ENCODE results near the gene ASIC5.

Gene ASIC5, protein sequence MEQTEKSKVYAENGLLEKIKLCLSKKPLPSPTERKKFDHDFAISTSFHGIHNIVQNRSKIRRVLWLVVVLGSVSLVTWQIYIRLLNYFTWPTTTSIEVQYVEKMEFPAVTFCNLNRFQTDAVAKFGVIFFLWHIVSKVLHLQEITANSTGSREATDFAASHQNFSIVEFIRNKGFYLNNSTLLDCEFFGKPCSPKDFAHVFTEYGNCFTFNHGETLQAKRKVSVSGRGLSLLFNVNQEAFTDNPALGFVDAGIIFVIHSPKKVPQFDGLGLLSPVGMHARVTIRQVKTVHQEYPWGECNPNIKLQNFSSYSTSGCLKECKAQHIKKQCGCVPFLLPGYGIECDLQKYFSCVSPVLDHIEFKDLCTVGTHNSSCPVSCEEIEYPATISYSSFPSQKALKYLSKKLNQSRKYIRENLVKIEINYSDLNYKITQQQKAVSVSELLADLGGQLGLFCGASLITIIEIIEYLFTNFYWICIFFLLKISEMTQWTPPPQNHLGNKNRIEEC

DNA sequence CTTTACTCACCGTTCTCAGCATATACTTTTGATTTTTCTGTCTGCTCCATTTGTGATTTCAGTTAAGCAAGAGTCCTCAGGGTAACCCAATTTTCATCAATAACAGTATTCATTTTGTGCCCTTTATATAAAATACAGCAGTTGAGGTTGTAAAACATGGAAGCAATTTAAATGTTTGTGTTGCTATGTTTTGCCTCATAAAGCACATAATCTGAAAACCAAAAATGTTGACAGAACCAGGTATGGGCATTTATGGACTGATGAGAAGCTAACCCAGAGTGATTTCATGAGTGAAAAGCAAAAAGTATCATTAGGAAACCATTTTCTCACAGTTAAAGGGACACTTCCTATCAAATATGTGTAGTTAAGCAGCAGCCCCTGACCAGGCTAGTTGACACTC, at the start of gene ASIC5:
TSS of gene ASIC5 (minus strand) at position 101 of the 400 bp plus-strand sequence. CDS start at position 50, 51 bp downstream.
- no peaks in the 10 kb centered on the region for H3K36me3 ChIP-seq (ENCODE audit: control insufficient read depth, insufficient read depth, low read length)
- H3K27me3 ChIP-seq (ENCODE audit: control insufficient read depth, insufficient read depth, low read length): no peaks in the 10 kb centered on the region
- peaks cover 20% of the 10 kb centered on the region for H3K9me3 ChIP-seq (ENCODE audit: control insufficient read depth, insufficient read depth, low read depth, low read length)

DNA sequence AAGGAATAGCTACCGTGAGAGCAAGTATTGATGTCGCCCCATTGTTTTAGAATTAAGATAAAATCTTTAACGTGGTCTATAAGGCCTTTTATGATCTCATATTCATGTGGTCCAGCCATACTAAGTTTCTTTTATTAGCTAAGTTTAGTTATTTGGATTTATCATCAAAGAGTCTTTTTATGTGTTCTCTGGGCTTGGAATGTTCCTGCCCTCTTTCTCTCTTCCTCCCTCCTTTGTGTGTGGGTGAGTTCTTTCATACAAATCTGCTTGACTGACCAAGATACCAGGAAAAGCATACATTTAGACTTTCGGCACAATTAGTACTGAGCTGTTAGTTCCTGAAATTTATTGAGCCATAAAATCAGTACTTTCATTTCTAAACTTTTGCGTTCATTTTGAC, 48.7 kb upstream of the ASIC5 start:
- Histone ChIP-seq H3K27me3 (ENCODE audit: control insufficient read depth, insufficient read depth, low read length) (no peaks in the 10 kb centered on the region), H3K4me1 (ENCODE audit: control insufficient read depth, insufficient read depth, low read length) (no peaks in the 10 kb centered on the region), H3K4me3 (ENCODE audit: low read depth, low read length) (no peak overlapping the region), H3K9me3 (ENCODE audit: control insufficient read depth, insufficient read depth, low read depth, low read length) (no peaks in the 10 kb centered on the region), H3K9ac (ENCODE audit: low read length) (no peak overlapping the region), H3K27ac (ENCODE audit: low read depth, low read length) (no peak overlapping the region), H3K36me3 (ENCODE audit: control insufficient read depth, insufficient read depth, low read length) (no peaks in the 10 kb centered on the region)

More for the DNA sequence above, at the start of gene ASIC5:
- Histone ChIP-seq H3K4me1 (ENCODE audit: control insufficient read depth, insufficient read depth, low read length) (no peaks in the 10 kb centered on the region), H3K4me3 (ENCODE audit: low read depth, low read length) (no peak within 1 kb of the TSS), H3K27ac (ENCODE audit: low read depth, low read length) (no peak within 1 kb of the TSS), H3K9ac (ENCODE audit: low read length) (no peak within 1 kb of the TSS)

DNA sequence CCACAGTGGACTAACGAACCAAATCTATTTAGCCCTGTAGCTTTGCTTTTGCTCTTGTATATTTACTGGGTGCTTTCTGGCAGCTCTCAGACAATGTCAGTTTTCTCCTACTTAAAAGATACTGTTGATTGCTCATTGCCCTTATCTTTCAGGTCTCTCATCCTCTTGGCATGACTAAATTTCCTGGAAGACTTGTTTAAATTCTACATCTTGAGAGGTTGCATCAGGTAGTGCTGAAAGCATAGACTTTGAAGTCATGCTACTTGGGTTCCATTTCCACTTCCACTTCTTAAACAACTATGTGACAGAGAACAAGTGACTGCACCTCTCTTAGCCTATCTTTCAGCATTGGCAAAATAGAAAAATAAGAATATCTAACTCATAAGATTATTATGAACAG, 45.8 kb upstream of the ASIC5 start:
- Histone ChIP-seq H3K27ac (ENCODE audit: low read depth, low read length) (no peak overlapping the region), H3K4me3 (ENCODE audit: low read depth, low read length) (no peak overlapping the region), H3K36me3 (ENCODE audit: control insufficient read depth, insufficient read depth, low read length) (no peaks in the 10 kb centered on the region), H3K9me3 (ENCODE audit: control insufficient read depth, insufficient read depth, low read depth, low read length) (no peaks in the 10 kb centered on the region), H3K4me1 (ENCODE audit: control insufficient read depth, insufficient read depth, low read length) (no peaks in the 10 kb centered on the region), H3K9ac (ENCODE audit: low read length) (no peak overlapping the region), H3K27me3 (ENCODE audit: control insufficient read depth, insufficient read depth, low read length) (no peaks in the 10 kb centered on the region)

- H3K4me1 ChIP-seq (ENCODE audit: control insufficient read depth, insufficient read depth, low read length): no peaks in the 10 kb centered on the region
- no peak overlapping the region for H3K9ac ChIP-seq (ENCODE audit: low read length)
- no peak overlapping the region for H3K4me3 ChIP-seq (ENCODE audit: low read depth, low read length)
- no peaks in the 10 kb centered on the region for H3K27me3 ChIP-seq (ENCODE audit: control insufficient read depth, insufficient read depth, low read length)
- H3K9me3 ChIP-seq (ENCODE audit: control insufficient read depth, insufficient read depth, low read depth, low read length): no peaks in the 10 kb centered on the region
- no peak overlapping the region for H3K27ac ChIP-seq (ENCODE audit: low read depth, low read length)
- no peaks in the 10 kb centered on the region for H3K36me3 ChIP-seq (ENCODE audit: control insufficient read depth, insufficient read depth, low read length)
These were observed 43.6 kb upstream of the ASIC5 start for GRCh38 chr4:155909615-155910226.

DNA sequence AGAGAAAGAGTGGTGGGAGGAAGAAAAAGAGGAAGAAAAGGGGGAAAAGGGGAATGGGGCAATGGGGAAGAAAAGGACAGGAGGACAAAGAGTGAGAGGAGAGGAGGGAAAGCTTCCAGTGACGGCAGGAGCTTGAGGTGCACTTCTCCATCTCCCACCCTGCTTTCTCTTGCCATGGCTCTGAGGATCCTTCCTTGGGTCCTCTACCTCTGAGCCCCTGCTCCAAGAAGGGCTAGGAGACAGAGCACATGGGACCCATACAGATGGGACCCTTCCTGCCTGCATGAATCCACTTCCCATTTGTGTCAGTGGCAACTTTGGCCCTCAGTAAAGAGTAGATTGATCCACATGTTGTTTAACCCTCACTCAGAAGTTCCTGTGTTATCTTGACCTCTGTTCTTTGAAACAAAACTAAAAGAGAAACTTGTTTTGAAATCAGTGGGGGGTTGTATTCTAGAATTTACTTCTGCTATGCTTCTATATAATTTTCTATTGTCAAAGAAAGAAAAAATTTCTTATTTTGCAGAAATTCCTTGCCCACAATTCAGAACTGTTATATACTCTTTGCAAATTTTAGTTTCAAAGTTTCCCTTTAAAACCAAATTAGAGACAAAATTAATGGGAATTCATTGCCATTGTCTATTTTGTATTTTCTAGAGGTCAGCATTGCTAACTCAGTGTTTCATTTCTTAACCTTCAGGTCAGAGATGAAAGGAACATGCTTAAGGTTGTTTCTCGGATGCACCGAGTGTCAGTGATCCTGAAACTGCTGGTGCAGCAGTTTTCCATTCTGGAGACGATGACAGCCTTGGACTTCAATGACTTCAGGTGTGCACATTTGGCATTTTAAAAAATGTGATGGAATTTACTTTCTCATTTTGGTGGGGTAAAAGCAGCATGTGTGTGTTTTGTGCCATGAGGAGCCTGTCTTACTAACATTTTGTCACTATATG, 42.4 kb upstream of the ASIC5 start:
- H3K4me3 ChIP-seq (ENCODE audit: low read depth, low read length): no peak overlapping the region
- no peak overlapping the region for H3K9ac ChIP-seq (ENCODE audit: low read length)
- H3K27ac ChIP-seq (ENCODE audit: low read depth, low read length): no peak overlapping the region
- H3K36me3 ChIP-seq (ENCODE audit: control insufficient read depth, insufficient read depth, low read length): no peaks in the 10 kb centered on the region
- no peaks in the 10 kb centered on the region for H3K4me1 ChIP-seq (ENCODE audit: control insufficient read depth, insufficient read depth, low read length)
- no peaks in the 10 kb centered on the region for H3K9me3 ChIP-seq (ENCODE audit: control insufficient read depth, insufficient read depth, low read depth, low read length)
- no peaks in the 10 kb centered on the region for H3K27me3 ChIP-seq (ENCODE audit: control insufficient read depth, insufficient read depth, low read length)

GRCh38 chr4:155907556-155907955, 41.5 kb upstream of the ASIC5 start:
- Histone ChIP-seq H3K36me3 (ENCODE audit: control insufficient read depth, insufficient read depth, low read length) (no peaks in the 10 kb centered on the region), H3K27me3 (ENCODE audit: control insufficient read depth, insufficient read depth, low read length) (no peaks in the 10 kb centered on the region), H3K9ac (ENCODE audit: low read length) (no peak overlapping the region), H3K4me3 (ENCODE audit: low read depth, low read length) (no peak overlapping the region), H3K27ac (ENCODE audit: low read depth, low read length) (no peak overlapping the region), H3K4me1 (ENCODE audit: control insufficient read depth, insufficient read depth, low read length) (no peaks in the 10 kb centered on the region), H3K9me3 (ENCODE audit: control insufficient read depth, insufficient read depth, low read depth, low read length) (no peaks in the 10 kb centered on the region)

GRCh38 chr4:155906554-155907247, 40.6 kb upstream of the ASIC5 start:
- Histone ChIP-seq H3K4me3 (ENCODE audit: low read depth, low read length) (no peak overlapping the region), H3K9ac (ENCODE audit: low read length) (no peak overlapping the region), H3K36me3 (ENCODE audit: control insufficient read depth, insufficient read depth, low read length) (no peaks in the 10 kb centered on the region), H3K27me3 (ENCODE audit: control insufficient read depth, insufficient read depth, low read length) (no peaks in the 10 kb centered on the region), H3K9me3 (ENCODE audit: control insufficient read depth, insufficient read depth, low read depth, low read length) (no peaks in the 10 kb centered on the region), H3K27ac (ENCODE audit: low read depth, low read length) (no peak overlapping the region), H3K4me1 (ENCODE audit: control insufficient read depth, insufficient read depth, low read length) (no peaks in the 10 kb centered on the region)

- no peaks in the 10 kb centered on the region for H3K9me3 ChIP-seq (ENCODE audit: control insufficient read depth, insufficient read depth, low read depth, low read length)
- no peaks in the 10 kb centered on the region for H3K27me3 ChIP-seq (ENCODE audit: control insufficient read depth, insufficient read depth, low read length)
- no peak overlapping the region for H3K27ac ChIP-seq (ENCODE audit: low read depth, low read length)
- no peaks in the 10 kb centered on the region for H3K36me3 ChIP-seq (ENCODE audit: control insufficient read depth, insufficient read depth, low read length)
- peaks cover 14% of the 10 kb centered on the region; the same call in 1 of the 2 replicates for H3K4me1 ChIP-seq (ENCODE audit: control insufficient read depth, insufficient read depth, low read length)
- H3K4me3 ChIP-seq (ENCODE audit: low read depth, low read length): no peak overlapping the region
- no peak overlapping the region for H3K9ac ChIP-seq (ENCODE audit: low read length)
These were observed 38.3 kb upstream of the ASIC5 start for GRCh38 chr4:155904331-155904730.

DNA sequence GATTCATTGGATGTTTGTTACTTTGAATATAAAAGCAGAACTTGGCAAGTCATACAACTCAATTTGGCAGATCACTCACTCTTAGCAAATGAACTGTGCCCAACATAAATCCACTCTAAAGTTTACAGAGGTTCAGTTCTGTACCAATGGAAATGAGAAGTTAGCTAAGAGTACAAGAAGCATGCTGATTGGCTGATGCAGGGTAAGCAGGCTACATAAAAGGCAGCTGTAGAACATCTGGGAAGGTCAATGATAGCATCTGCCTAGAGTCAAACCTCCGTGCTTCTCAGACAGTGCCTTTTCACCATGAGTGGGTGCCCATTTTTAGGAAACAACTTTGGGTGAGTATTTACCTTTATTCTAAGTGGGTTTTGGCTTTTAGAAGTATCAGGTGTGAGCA, 37.4 kb upstream of the ASIC5 start, which contains the start of gene TDO2:
TSS of gene TDO2 (plus strand) at position 244 of the 400 bp plus-strand sequence. CDS start at position 307, 63 bp downstream.
- Histone ChIP-seq H3K27ac (ENCODE audit: low read depth, low read length) (no peak within 1 kb of the TSS), H3K36me3 (ENCODE audit: control insufficient read depth, insufficient read depth, low read length) (no peaks in the 10 kb centered on the region), H3K9me3 (ENCODE audit: control insufficient read depth, insufficient read depth, low read depth, low read length) (no peaks in the 10 kb centered on the region), H3K4me3 (ENCODE audit: low read depth, low read length) (no peak within 1 kb of the TSS), H3K27me3 (ENCODE audit: control insufficient read depth, insufficient read depth, low read length) (no peaks in the 10 kb centered on the region), H3K9ac (ENCODE audit: low read length) (no peak within 1 kb of the TSS), H3K4me1 (ENCODE audit: control insufficient read depth, insufficient read depth, low read length) (peaks cover 14% of the 10 kb centered on the region; the same call in 1 of the 2 replicates)

DNA sequence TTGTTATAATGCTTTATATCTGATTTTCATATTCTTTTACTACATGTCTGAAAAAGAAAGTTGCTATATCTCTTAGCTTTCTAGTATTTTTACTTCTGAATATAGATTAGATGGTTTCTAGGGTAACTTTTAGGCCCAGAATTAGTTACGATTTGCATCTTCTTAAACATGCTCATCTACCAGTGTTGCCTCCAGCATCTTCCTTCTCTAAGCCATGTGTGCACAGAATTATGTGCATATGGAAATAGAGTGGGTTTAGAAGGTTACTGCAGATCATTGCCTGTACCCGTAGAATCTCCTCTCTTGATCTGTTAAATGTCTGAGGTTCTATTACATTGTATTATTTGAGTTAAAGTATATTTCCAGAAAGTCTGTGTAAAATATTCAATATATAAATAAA, 34.9 kb upstream of the ASIC5 start:
- no peaks in the 10 kb centered on the region for H3K27me3 ChIP-seq (ENCODE audit: control insufficient read depth, insufficient read depth, low read length)
- no peaks in the 10 kb centered on the region for H3K36me3 ChIP-seq (ENCODE audit: control insufficient read depth, insufficient read depth, low read length)
- H3K4me3 ChIP-seq (ENCODE audit: low read depth, low read length): no peak overlapping the region
- 0 out of 2 replicates have a peak, but pooled peaks cover 4% of the 10 kb centered on the region for H3K9me3 ChIP-seq (ENCODE audit: control insufficient read depth, insufficient read depth, low read depth, low read length)
- peaks cover 14% of the 10 kb centered on the region; the same call in 1 of the 2 replicates for H3K4me1 ChIP-seq (ENCODE audit: control insufficient read depth, insufficient read depth, low read length)
- H3K9ac ChIP-seq (ENCODE audit: low read length): no peak overlapping the region
- H3K27ac ChIP-seq (ENCODE audit: low read depth, low read length): no peak overlapping the region

Data from HUES6 (cell line).